ENCODE results near the gene DCC.

The DCC gene

GRCh38 chr18:52499644-52500043 is 159.6 kb downstream of the DCC start:
- no peak for DNase-seq

GRCh38 chr18:52504589-52504988 is 164.6 kb downstream of the DCC start:
- DNase-seq, result no peak

GRCh38 chr18:52510139-52510538 is 170.1 kb downstream of the DCC start:
- no peak for DNase-seq

- DNase-seq, result no peak
These were observed 178.1 kb downstream of the DCC start for GRCh38 chr18:52518086-52518485.

- no peak for DNase-seq
These were observed 179.0 kb downstream of the DCC start for GRCh38 chr18:52519021-52519420.

GRCh38 chr18:52523566-52523965 is 183.6 kb downstream of the DCC start:
- DNase-seq, result no peak

- DNase-seq, result no peak
These were observed 191.8 kb downstream of the DCC start for GRCh38 chr18:52531836-52532235.

- DNase-seq, result no peak
These were observed 196.0 kb downstream of the DCC start for GRCh38 chr18:52536039-52536438.

GRCh38 chr18:52537261-52537660 is 197.3 kb downstream of the DCC start:
- no peak for DNase-seq

GRCh38 chr18:52541056-52541455 is 201.1 kb downstream of the DCC start:
- no peak for DNase-seq

- DNase-seq, result no peak
These were observed 204.1 kb downstream of the DCC start for GRCh38 chr18:52544086-52544485.

- no peak for DNase-seq
These were observed 206.8 kb downstream of the DCC start for GRCh38 chr18:52546686-52547346.

- no peak for DNase-seq
These were observed 213.4 kb downstream of the DCC start for GRCh38 chr18:52553441-52553840.

- no peak for DNase-seq
These were observed 214.2 kb downstream of the DCC start for GRCh38 chr18:52554180-52554579.

GRCh38 chr18:52567360-52567759 is 227.4 kb downstream of the DCC start:
- DNase-seq, result no peak

GRCh38 chr18:52569492-52569891 is 229.5 kb downstream of the DCC start:
- DNase-seq, result no peak

GRCh38 chr18:52570975-52571374 is 231.0 kb downstream of the DCC start:
- no peak for DNase-seq

- DNase-seq, result no peak
These were observed 232.3 kb downstream of the DCC start for GRCh38 chr18:52572036-52573000.

GRCh38 chr18:52577795-52578194 is 237.8 kb downstream of the DCC start:
- peak in 1 of 51 donors; percentile 19 for DNase-seq

GRCh38 chr18:52582061-52582460 is 242.1 kb downstream of the DCC start:
- DNase-seq, result no peak

GRCh38 chr18:52582516-52582915 is 242.5 kb downstream of the DCC start:
- no peak for DNase-seq

GRCh38 chr18:52588931-52589330 is 248.9 kb downstream of the DCC start:
- DNase-seq, result no peak

All from hypothalamus (tissue), 51 donors.